Vagina (tissue), 2 donors: ENCODE data around the gene PHF20.

ENCODE experiments used
- CTCF ChIP-seq, 3 experiments: fragments of 450-650 bp in 2 of 3; fragments of 200-600 bp in 1 of 3; sonication (generic) in 1 of 3; IDR thresholded peaks; one replicate each; pipeline ENCODE4 v1.5.1; 2017 to 2019; ENCODE audit warnings: antibody characterized with exemption in 3 of 3, mild to moderate bottlenecking in 2 of 3, moderate library complexity in 2 of 3
- POLR2A ChIP-seq, 2 donors: fragments of 450-650 bp; IDR thresholded peaks; one replicate each; pipeline ENCODE4 v1.6.1; 2017; ENCODE audit warnings: antibody characterized with exemption in 2 of 2, mild to moderate bottlenecking in 2 of 2, moderate library complexity in 2 of 2
- POLR2AphosphoS5 ChIP-seq, 2 donors: sonication (generic); formaldehyde crosslinking; IDR thresholded peaks; one replicate each; pipeline ENCODE4 v1.9.0; 2017; ENCODE audit warnings: antibody characterized with exemption in 2 of 2, mild to moderate bottlenecking in 2 of 2, low read depth in 1 of 2; ENCODE audit not compliant: insufficient read depth in 1 of 2

GRCh38 chr20:35884541-35884865 lies 112.7 kb downstream of the PHF20 start:
- TF ChIP-seq POLR2A (IDR thresholded peaks at IDR 0.05) (no peak), CTCF (IDR thresholded peaks at IDR 0.05) (no peak), POLR2AphosphoS5 (IDR thresholded peaks at IDR 0.05; ENCODE audit: insufficient read depth in 1 of 2, low read depth in 1 of 2) (no peak)
